HepG2 (cell line): ENCODE results near the gene BET1L. TPM values are rescaled to one million over a fixed set of nuclear protein-coding genes. Genes with fewer than 3 reads are reported as not detected.

Experiments used
- AKNA ChIP-seq: sonication (generic); formaldehyde crosslinking; IDR thresholded peaks from 2 replicates; pipeline ENCODE4 v1.4.0; 2020; ENCODE audit warnings: missing genetic modification reagents, borderline replicate concordance
- KIAA2018 ChIP-seq: sonication (generic); formaldehyde crosslinking; IDR thresholded peaks from 2 replicates; pipeline ENCODE4 v1.5.0; 2020; ENCODE audit warnings: mild to moderate bottlenecking, missing genetic modification reagents, borderline replicate concordance
- polyA plus RNA-seq, 8 experiments: library from polyadenylated mRNA; depleted of rRNA in 3 of 8; stranded (reverse) in 7 of 8; unstranded in 1 of 8; fragments of >200 nt; fragmentation: Illumina TruSeq in 4 of 8; extraction: Trizol in 4 of 8; gene quantifications; 2 replicates each; pipeline versions ENCODE4 v1.2.1 to v1.2.3, GENCODE V29; 2011 to 2016; ENCODE audit warnings: low read depth in 4 of 8, missing spikeins in 1 of 8, mixed read lengths in 1 of 8; ENCODE audit not compliant: insufficient read depth in 1 of 8
- total RNA-seq, 5 experiments: library from RNA; depleted of rRNA; stranded (reverse); fragments of >200 nt; fragmentation: Illumina TruSeq; extraction: Trizol; gene quantifications; 2 replicates each; pipeline ENCODE4 v1.2.3, GENCODE V29; 2016; ENCODE audit warnings: low read depth in 1 of 5

The BET1L gene
- total and polyA plus RNA-seq, 2 of the 13 experiments (the other 11 are each of a cell fraction or from before 2014, with no cell fraction given): 26.2 to 59.6 TPM

- TF ChIP-seq KIAA2018 (CRISPR knock-in tag): no peak
- TF ChIP-seq AKNA (CRISPR knock-in tag): no peak
- TF ChIP-seq, all 625 proteins: peak for 0
Measured at GRCh38 chr11:250274-250673, 43.1 kb upstream of the BET1L start (continued).
